ENCODE data around the gene ACADSB. TPM values are rescaled to one million over a fixed set of nuclear protein-coding genes. Genes with fewer than 3 reads are reported as not detected.

ACADSB gene
- total and polyA plus RNA-seq, 2 donors from 2014 or later: 26.6 to 48.5 TPM

DNA sequence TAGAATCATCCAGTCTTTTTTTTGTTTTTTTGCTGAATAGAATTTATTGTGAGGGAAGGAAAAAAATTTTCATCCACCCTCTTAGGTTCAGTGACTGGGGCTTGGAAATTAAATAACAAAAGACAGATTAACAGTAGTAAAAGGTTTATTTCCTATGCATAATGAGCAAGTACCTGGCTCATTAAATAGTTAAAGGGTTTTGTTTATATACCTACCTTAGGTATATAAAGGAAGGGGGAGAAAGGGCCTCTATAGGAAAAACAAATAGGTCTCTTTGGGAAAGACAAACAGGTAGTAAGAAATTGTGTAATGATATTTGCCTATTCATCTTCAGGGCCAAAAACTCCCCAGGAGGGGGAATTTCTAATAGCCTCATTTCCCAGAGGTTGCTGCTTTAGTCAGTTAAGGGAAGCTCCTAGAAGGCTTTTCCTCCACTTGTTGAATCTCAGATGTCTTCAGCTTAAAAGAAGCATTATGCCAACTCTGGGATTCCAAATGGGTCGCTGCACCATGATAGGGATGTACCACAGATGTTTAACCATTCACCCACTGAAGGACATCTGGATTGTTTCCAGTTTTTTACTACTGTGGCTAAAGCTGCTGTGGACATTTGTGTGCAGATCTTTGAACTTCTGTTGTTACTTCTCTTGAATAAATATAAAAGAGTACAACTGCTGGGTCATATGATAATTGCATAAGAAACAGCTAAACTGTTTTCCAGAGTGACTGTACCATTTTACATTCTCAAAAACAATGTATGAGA lies 11.3 kb downstream of the ACADSB start:
- Histone ChIP-seq H3K27ac (ENCODE audit: low read depth in 2 of 2, low read length in 2 of 2) (peak overlapping the region in 1 of 2 donors; percentile 16), H3K36me3 (ENCODE audit: control insufficient read depth in 2 of 3, insufficient read depth in 3 of 3, low read length in 3 of 3) (no peaks in the 10 kb centered on the region), H3K27me3 (ENCODE audit: control insufficient read depth, insufficient read depth, low read length) (no peaks in the 10 kb centered on the region), H3K4me3 (ENCODE audit: low read length in 3 of 3) (no peak overlapping the region), H3K9me3 (ENCODE audit: control insufficient read depth in 2 of 3, insufficient read depth in 1 of 3, low read length in 3 of 3) (no peaks in the 10 kb centered on the region), H3K4me1 (ENCODE audit: control insufficient read depth in 2 of 3, insufficient read depth in 2 of 3, low read depth in 1 of 3, low read length in 3 of 3) (no peaks in the 10 kb centered on the region), H3K9ac (ENCODE audit: low read length in 3 of 3) (no peak overlapping the region)
- DNase-seq: no peak
- intact Hi-C loops (cut with DNase I): no loop called here
- TF ChIP-seq, protein P1, sequence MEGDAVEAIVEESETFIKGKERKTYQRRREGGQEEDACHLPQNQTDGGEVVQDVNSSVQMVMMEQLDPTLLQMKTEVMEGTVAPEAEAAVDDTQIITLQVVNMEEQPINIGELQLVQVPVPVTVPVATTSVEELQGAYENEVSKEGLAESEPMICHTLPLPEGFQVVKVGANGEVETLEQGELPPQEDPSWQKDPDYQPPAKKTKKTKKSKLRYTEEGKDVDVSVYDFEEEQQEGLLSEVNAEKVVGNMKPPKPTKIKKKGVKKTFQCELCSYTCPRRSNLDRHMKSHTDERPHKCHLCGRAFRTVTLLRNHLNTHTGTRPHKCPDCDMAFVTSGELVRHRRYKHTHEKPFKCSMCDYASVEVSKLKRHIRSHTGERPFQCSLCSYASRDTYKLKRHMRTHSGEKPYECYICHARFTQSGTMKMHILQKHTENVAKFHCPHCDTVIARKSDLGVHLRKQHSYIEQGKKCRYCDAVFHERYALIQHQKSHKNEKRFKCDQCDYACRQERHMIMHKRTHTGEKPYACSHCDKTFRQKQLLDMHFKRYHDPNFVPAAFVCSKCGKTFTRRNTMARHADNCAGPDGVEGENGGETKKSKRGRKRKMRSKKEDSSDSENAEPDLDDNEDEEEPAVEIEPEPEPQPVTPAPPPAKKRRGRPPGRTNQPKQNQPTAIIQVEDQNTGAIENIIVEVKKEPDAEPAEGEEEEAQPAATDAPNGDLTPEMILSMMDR (IDR thresholded peaks at IDR 0.05; ENCODE audit: borderline replicate concordance, extremely low read depth, insufficient read depth): no peak
- FAIRE-seq: no peak

DNA sequence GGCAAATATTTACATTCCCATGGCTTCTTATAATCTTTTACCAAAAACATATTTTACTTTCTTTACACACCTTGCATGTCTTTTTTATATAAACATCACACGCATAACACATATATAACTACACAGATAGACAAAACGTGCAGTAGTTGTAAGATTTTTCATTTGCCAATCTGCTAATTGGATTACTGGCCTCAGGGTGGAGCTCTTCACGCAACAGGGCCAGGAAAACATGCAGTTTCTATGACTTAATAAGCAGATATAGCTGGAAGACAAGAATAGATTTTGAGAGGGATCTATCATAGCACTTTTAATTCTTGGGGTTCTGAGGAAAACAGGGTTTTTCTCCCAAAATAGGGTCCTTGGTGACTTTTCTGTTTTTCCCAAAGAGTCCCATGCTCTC lies 12.7 kb downstream of the ACADSB start:
- Histone ChIP-seq H3K4me1 (ENCODE audit: control insufficient read depth in 2 of 3, insufficient read depth in 2 of 3, low read depth in 1 of 3, low read length in 3 of 3) (no peaks in the 10 kb centered on the region), H3K27me3 (ENCODE audit: control insufficient read depth, insufficient read depth, low read length) (no peaks in the 10 kb centered on the region), H3K9me3 (ENCODE audit: control insufficient read depth in 2 of 3, insufficient read depth in 1 of 3, low read length in 3 of 3) (no peaks in the 10 kb centered on the region), H3K36me3 (ENCODE audit: control insufficient read depth in 2 of 3, insufficient read depth in 3 of 3, low read length in 3 of 3) (no peaks in the 10 kb centered on the region), H3K27ac (ENCODE audit: low read depth in 2 of 2, low read length in 2 of 2) (no peak overlapping the region), H3K9ac (ENCODE audit: low read length in 3 of 3) (no peak overlapping the region), H3K4me3 (ENCODE audit: low read length in 3 of 3) (no peak overlapping the region)
- intact Hi-C loops (cut with DNase I): no loop called here
- no peak for DNase-seq
- TF ChIP-seq, protein P1 (IDR thresholded peaks at IDR 0.05; ENCODE audit: borderline replicate concordance, extremely low read depth, insufficient read depth): peak; percentile 5
- no peak for FAIRE-seq

DNA sequence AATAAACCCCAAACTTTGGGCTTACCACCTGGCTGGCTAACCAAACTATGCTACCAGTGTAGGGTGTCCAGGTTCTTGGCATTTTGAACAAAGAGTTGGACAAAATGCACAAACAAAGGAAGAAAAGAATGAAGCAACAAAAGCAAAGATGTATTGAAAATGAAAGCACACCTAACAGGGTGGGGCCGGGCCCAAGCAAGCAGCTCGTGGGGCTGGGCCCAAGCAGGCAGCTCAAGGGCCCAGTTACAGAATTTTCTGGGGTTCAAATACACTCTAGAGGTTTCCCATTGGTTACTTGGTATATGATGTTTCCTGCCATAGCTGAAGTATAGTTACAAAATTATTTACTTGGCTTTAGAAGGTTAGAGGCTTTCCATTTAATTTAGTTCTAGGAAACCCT lies 15.7 kb downstream of the ACADSB start:
- DNase-seq (no peak), FAIRE-seq (no peak)
- Histone ChIP-seq H3K4me1 (ENCODE audit: control insufficient read depth in 2 of 3, insufficient read depth in 2 of 3, low read depth in 1 of 3, low read length in 3 of 3) (no peaks in the 10 kb centered on the region), H3K9ac (ENCODE audit: low read length in 3 of 3) (no peak overlapping the region), H3K9me3 (ENCODE audit: control insufficient read depth in 2 of 3, insufficient read depth in 1 of 3, low read length in 3 of 3) (no peaks in the 10 kb centered on the region), H3K27ac (ENCODE audit: low read depth in 2 of 2, low read length in 2 of 2) (no peak overlapping the region), H3K36me3 (ENCODE audit: control insufficient read depth in 2 of 3, insufficient read depth in 3 of 3, low read length in 3 of 3) (no peaks in the 10 kb centered on the region), H3K4me3 (ENCODE audit: low read length in 3 of 3) (no peak overlapping the region), H3K27me3 (ENCODE audit: control insufficient read depth, insufficient read depth, low read length) (no peaks in the 10 kb centered on the region)
- intact Hi-C loops (cut with DNase I): no loop called here
- TF ChIP-seq, protein P1 (IDR thresholded peaks at IDR 0.05; ENCODE audit: borderline replicate concordance, extremely low read depth, insufficient read depth): no peak
